ENCODE results near the gene JAM3.

GRCh38 chr11:134071306-134071705, 2.4 kb downstream of the JAM3 start:
- TF ChIP-seq CTCF (IDR thresholded peaks at IDR 0.05) (no peak), POLR2AphosphoS5 (IDR thresholded peaks at IDR 0.05) (no peak), POLR2A (IDR thresholded peaks at IDR 0.05) (no peak)

Data from breast epithelium (tissue), 3 donors.